Nephron progenitor cell (in vitro differentiated cells): ENCODE data around the gene ITGA2.

Experiments used
- DNase-seq: peaks from one replicate; pipeline ENCODE4 v3.0.0; 2021
- H3K27ac Mint-ChIP-seq: 2 replicates; pipeline ENCODE4 v1.8.0; 2021; ENCODE audit warnings: mild to moderate bottlenecking, moderate library complexity, mixed read lengths
- H3K27me3 Mint-ChIP-seq: 2 replicates; pipeline ENCODE4 v1.8.0; 2021; ENCODE audit warnings: mild to moderate bottlenecking, low read depth, mixed read lengths; ENCODE audit not compliant: poor library complexity
- H3K36me3 Mint-ChIP-seq: 2 replicates; pipeline ENCODE4 v1.8.0; 2021; ENCODE audit warnings: low read depth, mixed read lengths
- H3K4me1 Mint-ChIP-seq: 2 replicates; pipeline ENCODE4 v1.8.0; 2021; ENCODE audit warnings: mixed read lengths
- H3K4me3 Mint-ChIP-seq: 2 replicates; pipeline ENCODE4 v1.8.0; 2021; ENCODE audit warnings: mild to moderate bottlenecking, moderate library complexity, mixed read lengths
- H3K9me3 Mint-ChIP-seq: 2 replicates; pipeline ENCODE4 v1.8.0; 2021; ENCODE audit warnings: mild to moderate bottlenecking, moderate library complexity, mixed read lengths
- CTCF ChIP-seq: fragments of 200-600 bp; sonication (generic); IDR thresholded peaks from 2 replicates; pipeline ENCODE4 v1.5.0; 2021; ENCODE audit warnings: antibody characterized with exemption

The ITGA2 gene

DNA sequence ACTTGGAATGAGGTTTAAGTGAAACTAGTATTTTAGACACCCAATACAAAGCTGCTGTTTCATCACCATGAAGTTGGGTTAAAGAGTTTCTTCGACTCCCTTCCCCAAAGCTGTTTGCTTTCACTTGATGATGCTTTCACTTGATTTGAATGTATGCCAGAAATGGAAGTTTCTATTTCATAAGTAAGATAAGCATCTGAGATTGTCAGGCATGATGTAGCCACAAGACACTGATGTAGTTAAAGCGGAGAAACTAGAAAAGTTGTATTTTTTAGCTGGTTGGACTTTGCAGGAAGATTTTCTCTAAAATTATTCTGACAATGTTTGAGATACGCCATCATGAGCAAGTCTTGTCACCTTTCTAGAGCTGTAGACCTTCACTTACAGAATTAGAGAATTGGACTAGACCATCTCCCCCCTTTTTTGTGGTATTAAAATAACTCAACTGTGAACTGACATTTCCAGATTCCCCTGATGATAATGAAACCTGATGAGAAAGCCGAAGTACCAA is 100.4 kb downstream of the ITGA2 start:
- H3K4me1 Mint-ChIP-seq, result no peaks in the 10 kb centered on the region
- H3K36me3 Mint-ChIP-seq, result no peaks in the 10 kb centered on the region
- no peak for TF ChIP-seq CTCF
- no peaks in the 10 kb centered on the region for H3K9me3 Mint-ChIP-seq
- no peaks in the 10 kb centered on the region for H3K27me3 Mint-ChIP-seq
- no peak for DNase-seq
- no peak overlapping the region for H3K27ac Mint-ChIP-seq
- no peak overlapping the region for H3K4me3 Mint-ChIP-seq

DNA sequence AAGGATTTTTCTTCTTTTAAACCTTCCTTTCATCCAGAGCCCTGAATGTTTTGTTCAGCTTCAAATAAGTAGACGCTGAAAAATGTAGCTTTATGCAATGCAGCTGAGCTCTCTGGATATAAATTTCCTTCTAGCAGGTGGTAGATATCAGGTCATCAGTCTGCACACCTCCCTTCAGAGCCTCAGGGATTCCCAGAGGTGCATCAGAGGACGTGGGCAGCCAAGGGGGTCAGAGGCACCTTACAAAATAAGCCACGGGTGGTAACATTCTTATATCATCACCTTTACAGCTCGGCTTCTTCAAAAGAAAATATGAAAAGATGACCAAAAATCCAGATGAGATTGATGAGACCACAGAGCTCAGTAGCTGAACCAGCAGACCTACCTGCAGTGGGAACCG is 101.1 kb downstream of the ITGA2 start:
- DNase-seq, result no peak
- no peaks in the 10 kb centered on the region for H3K36me3 Mint-ChIP-seq
- H3K27ac Mint-ChIP-seq, result no peak overlapping the region
- no peaks in the 10 kb centered on the region for H3K4me1 Mint-ChIP-seq
- no peaks in the 10 kb centered on the region for H3K9me3 Mint-ChIP-seq
- no peak overlapping the region for H3K4me3 Mint-ChIP-seq
- no peak for TF ChIP-seq CTCF
- no peaks in the 10 kb centered on the region for H3K27me3 Mint-ChIP-seq

DNA sequence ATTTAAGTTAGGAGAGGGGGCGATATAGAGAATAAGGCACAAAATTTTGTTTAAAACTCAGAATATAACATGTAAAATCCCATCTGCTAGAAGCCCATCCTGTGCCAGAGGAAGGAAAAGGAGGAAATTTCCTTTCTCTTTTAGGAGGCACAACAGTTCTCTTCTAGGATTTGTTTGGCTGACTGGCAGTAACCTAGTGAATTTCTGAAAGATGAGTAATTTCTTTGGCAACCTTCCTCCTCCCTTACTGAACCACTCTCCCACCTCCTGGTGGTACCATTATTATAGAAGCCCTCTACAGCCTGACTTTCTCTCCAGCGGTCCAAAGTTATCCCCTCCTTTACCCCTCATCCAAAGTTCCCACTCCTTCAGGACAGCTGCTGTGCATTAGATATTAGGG is 102.1 kb downstream of the ITGA2 start:
- H3K4me3 Mint-ChIP-seq, result no peak overlapping the region
- H3K27ac Mint-ChIP-seq, result peak overlapping the region; percentile 76
- TF ChIP-seq CTCF, result no peak
- H3K27me3 Mint-ChIP-seq, result no peaks in the 10 kb centered on the region
- no peak for DNase-seq
- no peaks in the 10 kb centered on the region for H3K4me1 Mint-ChIP-seq
- H3K9me3 Mint-ChIP-seq, result no peaks in the 10 kb centered on the region
- no peaks in the 10 kb centered on the region for H3K36me3 Mint-ChIP-seq

DNA sequence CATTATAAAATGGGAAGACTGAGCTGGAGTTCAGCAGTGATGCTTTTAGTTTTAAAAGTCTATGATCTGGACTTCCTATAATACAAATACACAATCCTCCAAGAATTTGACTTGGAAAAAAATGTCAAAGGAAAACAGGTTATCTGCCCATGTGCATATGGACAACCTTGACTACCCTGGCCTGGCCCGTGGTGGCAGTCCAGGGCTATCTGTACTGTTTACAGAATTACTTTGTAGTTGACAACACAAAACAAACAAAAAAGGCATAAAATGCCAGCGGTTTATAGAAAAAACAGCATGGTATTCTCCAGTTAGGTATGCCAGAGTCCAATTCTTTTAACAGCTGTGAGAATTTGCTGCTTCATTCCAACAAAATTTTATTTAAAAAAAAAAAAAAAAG is 103.1 kb downstream of the ITGA2 start:
- Mint-ChIP-seq H3K4me1 (no peaks in the 10 kb centered on the region), H3K9me3 (no peaks in the 10 kb centered on the region), H3K4me3 (no peak overlapping the region), H3K27ac (no peak overlapping the region), H3K36me3 (peaks cover 5% of the 10 kb centered on the region), H3K27me3 (no peaks in the 10 kb centered on the region)
- no peak for DNase-seq
- no peak for TF ChIP-seq CTCF

DNA sequence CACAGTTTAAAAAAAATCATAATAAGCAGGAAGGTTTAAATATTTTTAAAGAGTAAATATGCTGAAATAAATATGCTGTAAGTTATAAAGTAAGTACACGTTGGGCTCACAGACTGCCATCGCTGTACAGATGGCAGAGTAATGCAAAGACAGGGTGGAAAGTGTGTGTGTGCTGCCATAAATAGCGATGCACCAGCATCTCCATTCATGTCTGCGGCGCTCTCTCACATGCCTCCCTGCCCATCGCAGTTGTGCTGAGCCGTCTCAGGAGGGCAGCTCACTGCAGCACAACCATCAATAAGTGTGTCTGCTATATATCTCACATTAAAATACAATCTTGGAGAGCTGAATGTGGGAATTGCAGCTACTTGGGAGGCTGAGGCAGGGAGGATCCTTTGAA is 106.1 kb downstream of the ITGA2 start:
- Mint-ChIP-seq H3K4me1 (no peaks in the 10 kb centered on the region), H3K4me3 (no peak overlapping the region), H3K9me3 (no peaks in the 10 kb centered on the region), H3K36me3 (peaks cover 18% of the 10 kb centered on the region), H3K27me3 (no peaks in the 10 kb centered on the region), H3K27ac (no peak overlapping the region)
- no peak for TF ChIP-seq CTCF
- no peak for DNase-seq

DNA sequence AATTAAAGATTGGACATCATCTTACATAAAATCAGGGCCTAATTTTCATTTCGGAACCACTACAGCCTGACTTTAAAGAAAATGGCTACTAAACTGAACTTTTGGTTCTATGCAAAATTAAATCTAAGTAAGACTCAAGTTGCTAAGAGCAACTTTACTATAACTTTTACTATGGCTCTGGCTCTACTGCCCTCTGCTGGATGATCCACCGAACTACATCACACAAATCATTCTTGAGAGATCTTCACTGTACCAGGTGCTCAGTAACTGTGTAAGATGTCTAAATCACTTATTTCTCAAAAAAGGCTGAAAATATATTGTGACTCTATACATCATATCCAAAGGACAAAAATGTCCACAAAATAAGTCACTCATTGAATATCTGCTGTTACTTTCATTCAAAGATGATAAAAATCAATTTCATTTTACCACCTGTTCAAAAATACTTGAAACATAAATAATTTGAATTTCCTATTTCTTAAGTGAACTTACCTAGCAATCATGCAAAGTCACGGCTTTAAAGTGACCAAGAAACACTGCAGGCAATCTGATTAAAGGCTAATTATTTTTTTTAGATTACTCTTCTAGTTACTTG is 106.9 kb downstream of the ITGA2 start:
- peak; percentile 66 for DNase-seq
- no peaks in the 10 kb centered on the region for H3K4me1 Mint-ChIP-seq
- no peak overlapping the region for H3K4me3 Mint-ChIP-seq

More for the DNA sequence above, 106.9 kb downstream of the ITGA2 start:
- Mint-ChIP-seq H3K27ac (no peak overlapping the region), H3K27me3 (no peaks in the 10 kb centered on the region), H3K36me3 (peaks cover 18% of the 10 kb centered on the region), H3K9me3 (no peaks in the 10 kb centered on the region)
- TF ChIP-seq CTCF, result peak; percentile 91
